IPS-18c (cell line): ENCODE measurements around the gene MVD.

Experiments
- H3K4me3 ChIP-seq: 2 replicates; pipeline ENCODE4 v1.7.0; 2013; ENCODE audit warnings: low read depth, mild to moderate bottlenecking, low read length, moderate library complexity; ENCODE audit not compliant: insufficient read depth
- H3K9me3 ChIP-seq: one replicate; pipeline ENCODE4 v1.6.1; 2013; ENCODE audit warnings: mild to moderate bottlenecking, low read length, moderate library complexity; ENCODE audit not compliant: control insufficient read depth, insufficient read depth

Gene MVD

DNA sequence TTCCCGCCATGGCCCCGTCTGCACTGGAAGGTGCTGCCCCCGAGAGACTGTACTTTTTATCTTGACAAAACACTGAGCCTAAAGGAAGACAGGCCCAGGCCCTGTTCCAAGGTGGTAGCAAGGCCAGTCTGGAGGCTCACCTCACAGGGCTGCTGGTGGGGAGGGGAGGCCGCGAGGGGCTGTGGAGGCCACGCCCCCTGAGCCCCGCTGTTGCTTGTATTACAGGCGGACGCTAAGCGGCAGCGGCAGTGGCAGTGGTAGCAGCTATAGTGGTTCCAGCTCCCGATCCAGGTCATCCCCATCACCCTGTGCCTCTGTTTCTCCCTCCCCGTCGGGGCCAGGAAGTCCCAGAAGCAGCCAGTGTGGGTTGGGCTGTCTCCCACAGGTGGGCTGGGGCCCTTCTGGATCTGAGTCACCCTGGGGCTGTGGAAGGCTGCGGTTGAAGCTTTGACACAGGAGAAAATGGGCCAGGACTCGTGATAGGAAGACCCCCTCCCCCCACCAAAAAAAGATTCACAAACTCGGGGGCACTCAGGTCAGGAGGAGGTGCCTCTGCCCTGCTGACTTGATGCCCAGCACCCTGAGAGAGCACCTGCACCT, 37.8 kb downstream of the MVD start:
- Histone ChIP-seq H3K9me3 (no peaks in the 10 kb centered on the region), H3K4me3 (no peak overlapping the region)

DNA sequence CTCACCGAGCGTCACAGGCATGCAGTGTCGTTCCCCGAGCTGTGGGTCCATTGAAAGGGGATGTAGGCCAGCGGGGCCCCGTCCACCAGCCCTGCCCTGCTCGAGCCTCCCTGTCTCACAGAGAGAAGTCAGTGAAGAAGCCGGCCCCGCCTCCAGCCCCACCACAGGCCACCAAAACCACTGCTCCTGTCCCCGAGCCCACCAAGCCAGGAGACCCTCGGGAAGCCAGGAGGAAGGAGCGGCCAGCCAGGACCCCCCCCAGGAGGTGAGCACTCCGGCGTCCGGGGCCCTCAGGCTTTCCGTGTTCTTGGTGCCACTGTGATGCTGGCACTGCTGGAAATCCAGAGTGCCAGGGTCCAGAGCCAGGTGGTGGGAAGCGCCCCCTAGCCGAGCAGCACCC, 38.4 kb downstream of the MVD start:
- no peak overlapping the region for H3K4me3 ChIP-seq
- no peaks in the 10 kb centered on the region for H3K9me3 ChIP-seq

DNA sequence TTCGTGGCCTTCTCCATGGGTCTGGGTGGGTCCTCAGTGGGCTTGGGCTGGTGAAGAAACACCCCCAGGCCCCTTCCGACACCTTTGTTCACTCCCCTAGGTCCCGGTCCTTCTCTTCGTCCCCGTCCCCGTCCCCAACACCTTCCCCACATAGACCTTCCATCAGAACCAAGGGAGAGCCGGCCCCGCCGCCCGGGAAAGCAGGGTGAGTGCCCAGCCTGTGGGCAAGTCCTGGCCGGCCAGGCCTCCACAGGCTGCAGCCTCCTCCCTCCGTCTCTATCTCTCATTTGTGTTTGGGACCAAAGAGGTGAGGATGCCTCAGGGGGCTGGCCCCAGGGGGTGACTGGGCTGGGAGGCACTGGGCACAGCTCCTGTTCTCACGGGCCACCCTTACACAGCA, 39.0 kb downstream of the MVD start:
- Histone ChIP-seq H3K9me3 (no peaks in the 10 kb centered on the region), H3K4me3 (no peak overlapping the region)

DNA sequence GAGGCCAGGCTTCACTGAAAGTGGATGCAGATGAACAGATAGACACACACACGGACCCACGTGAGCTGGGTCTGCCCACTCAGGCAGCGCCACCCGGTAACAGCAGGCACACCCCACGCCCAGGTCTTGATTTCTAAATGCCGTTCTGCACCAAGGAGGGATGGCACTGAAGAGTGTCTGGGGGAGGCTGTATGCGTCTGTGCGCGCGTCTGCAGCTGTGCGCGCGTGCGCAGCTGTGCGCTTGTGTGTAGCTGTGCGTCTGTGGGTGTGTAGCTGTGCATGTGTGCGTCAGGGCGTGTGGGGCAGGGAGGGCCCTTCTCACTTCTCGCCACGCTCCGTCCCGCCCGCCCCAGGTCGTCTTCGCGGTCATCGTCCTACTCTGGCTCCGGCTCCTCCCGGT, 40.0 kb downstream of the MVD start:
- no peaks in the 10 kb centered on the region for H3K9me3 ChIP-seq
- no peak overlapping the region for H3K4me3 ChIP-seq

DNA sequence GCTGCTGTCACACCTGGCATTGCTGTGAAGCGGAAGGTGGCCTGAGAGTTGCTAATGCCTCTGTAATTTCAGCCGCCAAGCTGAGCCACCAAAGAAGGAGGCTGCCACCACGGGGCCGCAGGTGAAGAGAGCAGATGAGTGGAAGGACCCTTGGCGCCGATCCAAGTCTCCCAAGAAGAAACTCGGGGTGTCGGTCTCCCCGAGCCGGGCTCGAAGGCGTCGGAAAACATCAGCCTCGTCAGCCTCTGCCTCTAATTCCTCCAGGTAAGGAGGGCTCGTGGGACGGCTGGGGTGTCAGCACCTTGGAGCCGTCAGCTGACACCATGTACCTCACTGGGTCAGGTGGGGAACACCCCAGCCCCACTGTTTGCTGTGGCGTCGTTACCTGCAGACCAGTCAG, 40.8 kb downstream of the MVD start:
- no peak overlapping the region for H3K4me3 ChIP-seq

DNA sequence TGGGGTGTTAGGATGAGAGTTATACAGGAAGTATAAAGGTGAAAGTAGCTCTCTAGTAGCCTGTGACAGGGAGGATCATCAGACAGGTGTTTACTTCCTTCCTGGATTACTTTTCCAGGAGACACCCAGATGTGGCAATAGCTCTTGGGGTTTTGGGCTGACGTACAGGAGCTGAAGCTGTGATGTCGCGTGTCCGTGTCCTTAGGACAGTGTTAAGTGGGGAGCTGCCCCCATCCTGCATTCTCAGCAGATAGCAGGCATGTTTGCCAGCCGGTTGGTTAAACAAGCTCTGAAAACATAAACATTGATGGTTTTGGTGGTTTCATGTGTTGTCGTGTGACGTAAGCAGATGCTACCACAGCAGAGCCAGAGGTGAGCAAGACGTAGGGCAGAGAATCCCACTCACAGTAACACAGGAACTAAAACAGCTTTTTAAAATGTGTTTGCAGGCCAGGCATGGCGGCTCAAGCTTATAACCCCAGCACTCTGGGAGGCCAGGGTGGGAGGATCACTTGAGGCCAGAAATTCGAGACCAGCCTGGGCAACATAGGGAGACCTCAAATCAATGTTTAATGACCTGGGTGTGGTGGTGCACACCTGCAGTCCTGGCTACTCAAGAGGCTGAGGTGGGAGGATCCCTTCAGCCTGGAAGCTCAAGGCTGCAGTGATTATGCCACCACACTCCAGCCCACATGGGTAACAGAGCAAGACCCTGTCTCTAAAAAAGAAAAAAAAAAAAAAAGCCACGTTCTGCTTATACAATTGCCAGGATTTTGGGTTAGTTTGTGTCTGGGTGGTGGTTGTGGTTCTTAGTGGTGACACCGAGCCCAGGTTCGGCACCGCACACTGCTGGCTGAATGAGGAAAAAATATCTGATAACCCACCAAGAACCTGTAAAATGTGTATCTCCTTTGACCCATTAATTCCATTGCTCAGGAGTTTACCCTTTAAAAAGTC, 42.8 kb downstream of the MVD start:
- H3K4me3 ChIP-seq = no peak overlapping the region
- H3K9me3 ChIP-seq = no peaks in the 10 kb centered on the region

More for the DNA sequence above, 40.8 kb downstream of the MVD start:
- no peaks in the 10 kb centered on the region for H3K9me3 ChIP-seq

DNA sequence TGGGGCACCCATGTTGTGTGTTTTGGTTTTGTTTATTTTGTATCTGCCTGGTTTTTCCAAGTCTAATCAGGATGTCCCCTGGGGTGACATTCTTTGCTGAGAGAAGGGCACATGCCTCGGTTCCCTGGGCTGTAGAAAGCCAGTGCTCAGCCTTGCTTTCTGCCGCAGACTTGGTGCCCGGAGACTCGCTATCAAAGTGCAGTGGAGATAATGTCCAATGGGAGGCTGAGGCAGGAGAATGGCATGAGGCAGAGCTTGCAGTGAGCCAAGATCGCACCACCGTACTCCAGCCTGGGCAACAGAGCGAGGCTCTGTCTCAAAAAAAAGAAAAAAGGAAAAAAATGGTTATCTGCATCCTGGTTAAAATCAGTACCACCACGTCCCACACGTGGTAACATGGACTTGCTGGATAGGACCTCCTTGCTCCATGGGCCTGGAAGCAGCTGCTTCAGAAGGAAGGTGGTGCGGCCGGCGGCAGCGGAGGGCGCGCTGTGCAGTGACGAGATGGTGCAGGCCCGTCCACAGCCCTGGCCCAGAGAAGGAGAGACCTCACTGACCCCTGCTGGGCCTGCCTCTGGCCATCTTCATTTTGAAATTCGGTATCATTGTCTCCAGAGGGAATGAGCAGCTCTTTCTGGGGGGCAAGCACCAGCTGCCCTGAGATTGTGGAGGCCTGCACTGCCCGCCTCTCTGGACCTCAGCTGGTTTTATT, 43.8 kb downstream of the MVD start:
- H3K4me3 ChIP-seq = no peak overlapping the region
- H3K9me3 ChIP-seq = no peaks in the 10 kb centered on the region

DNA sequence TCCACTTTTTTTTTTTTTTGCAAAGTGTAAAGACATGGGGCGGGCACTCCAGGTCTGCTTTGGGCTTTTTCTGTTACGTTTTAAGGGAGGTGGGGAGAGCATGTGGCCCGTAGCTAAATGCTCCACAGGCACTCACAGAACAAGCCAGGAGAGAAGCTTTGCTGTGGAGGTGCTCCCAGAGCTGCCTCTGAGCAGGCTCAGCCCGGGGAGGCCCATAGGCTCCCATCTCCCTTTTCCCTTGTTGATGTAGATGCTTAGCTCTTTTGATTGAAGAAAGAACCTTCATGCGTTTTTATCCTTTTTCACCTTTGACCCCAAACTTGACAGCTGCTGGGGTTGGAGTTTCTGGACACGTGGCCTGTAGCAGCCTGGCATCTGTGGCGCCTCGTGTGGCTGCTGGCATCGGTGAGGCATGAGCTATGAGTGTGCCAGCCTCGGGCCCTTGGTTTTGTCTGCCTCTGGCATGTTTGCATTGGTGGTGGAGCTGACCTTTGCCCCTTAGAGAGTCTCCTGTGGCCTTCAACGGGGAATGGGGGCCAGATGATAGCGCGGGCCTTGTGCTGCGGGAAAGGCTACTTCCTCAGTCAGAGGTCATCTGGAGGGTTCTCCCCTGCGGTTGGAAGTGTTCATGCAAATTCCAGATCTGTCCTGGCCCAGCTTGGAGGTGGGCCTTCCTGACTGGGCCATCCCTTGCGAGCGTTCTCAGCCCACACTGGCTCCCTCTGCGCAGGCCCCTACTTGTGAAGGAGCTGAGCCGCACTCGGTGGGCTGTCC, 44.5 kb downstream of the MVD start:
- Histone ChIP-seq H3K4me3 (no peak overlapping the region), H3K9me3 (no peaks in the 10 kb centered on the region)

DNA sequence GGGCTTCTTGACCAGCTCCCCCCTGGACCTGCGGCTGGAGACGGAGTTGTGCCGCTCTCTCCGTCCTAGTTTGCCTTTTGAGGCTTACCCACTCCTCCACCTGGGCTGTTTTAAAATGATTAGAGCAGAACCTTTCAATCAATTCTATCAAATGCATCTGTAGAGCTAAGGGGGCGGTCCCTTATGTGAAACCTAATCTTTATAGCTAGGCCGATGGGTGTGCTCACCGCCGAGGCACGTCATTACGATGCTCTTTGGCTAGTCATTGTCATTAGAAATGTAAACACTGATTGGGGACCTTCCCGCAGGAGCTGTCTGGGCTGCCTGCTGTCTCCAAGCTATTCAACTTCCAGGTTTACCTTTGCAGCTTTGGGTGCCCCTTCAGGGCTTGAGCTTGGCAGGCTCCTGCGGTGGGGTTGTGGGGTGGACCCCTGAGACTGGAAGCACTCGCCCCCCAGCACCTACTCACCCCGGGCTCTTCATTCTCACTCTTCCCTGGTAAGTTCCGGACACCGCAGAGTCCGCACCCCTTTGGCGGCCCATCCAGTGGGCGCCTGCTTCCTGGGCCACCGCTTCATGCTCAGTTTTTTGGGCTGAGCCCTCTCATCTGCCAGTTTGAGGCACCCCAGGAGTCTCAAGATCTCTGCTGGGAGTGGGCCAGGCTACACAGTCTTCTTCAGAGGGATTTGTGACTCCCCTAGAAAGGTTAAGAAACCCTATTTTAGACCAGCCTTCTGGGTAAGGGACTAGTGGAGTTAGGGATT, 45.4 kb downstream of the MVD start:
- no peak overlapping the region for H3K4me3 ChIP-seq
- no peaks in the 10 kb centered on the region for H3K9me3 ChIP-seq

DNA sequence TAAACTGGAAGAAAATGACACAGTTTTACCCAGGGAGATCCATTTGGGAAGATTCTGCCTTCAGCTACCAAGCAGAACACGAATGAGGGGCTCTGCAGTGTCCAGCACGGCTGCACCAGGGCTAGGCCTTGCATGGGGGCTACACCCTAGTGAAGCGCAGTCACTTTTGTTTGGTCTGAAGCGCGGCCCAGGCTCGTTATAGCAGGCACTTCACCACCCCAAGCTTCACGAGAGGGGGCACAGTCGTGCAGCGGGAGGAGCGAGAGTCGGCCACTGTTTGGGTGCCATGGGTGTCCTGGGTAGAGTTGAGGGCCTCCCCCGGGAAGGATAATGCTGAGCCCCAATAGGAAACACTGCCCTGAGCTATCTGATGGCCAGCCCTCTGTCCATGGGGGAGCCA, 46.2 kb downstream of the MVD start:
- H3K9me3 ChIP-seq = no peaks in the 10 kb centered on the region

DNA sequence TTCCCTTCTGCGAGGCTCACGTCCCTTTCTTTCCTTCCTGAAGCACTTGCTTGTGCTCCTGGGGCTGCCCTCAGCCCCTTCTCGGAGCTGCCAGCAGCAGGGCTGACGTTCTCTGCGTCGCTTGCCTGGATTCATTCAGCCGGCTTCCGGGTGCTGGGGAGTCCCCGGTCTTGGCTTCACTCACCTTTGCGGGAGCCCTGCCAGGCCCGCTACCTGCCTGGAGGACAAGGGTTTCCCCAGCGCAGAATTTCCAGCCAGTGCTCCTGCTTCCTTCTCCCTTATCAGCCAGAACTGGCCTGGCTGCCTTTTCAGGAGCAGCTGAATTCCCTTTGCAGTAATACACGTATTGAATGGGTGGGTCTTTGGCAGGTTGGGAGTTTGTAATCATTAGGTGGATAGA, 46.6 kb downstream of the MVD start:
- Histone ChIP-seq H3K9me3 (no peaks in the 10 kb centered on the region), H3K4me3 (no peak overlapping the region)

More for the DNA sequence above, 46.2 kb downstream of the MVD start:
- H3K4me3 ChIP-seq = no peak overlapping the region

DNA sequence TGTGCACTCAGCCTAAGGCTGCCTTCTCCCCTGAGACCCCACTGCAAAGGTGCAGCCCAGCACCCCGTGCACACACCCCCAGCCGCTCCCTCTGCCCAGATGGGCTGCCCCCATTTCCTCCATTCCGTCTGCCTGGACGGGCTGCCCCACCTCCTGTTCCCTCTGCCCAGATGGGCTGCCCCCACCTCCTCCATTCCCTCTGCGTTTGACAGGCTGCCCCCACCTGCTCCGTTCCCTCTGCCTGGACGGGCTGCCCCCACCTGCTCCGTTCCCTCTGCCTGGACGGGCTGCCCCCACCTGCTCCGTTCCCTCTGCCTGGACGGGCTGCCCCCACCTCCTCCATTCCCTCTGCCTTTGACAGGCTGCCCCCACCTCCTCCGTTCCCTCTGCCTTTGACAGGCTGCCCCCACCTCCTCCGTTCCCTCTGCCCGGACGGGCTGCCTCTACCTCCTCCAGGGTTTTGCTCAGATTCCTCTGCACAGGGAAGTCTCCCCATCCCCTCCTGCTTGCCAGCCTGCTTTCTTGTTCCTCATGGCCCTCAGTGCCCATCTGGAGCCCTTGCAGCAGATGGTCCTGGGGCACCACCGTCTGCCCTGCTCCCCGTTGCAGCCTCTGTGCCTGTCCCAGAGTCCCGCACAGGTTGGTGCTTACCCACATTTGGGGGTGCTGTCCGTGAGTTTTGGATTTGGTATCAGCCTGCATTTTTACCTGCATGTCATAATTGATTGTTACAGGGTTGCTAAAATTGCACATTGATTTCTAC, 47.9 kb downstream of the MVD start:
- H3K4me3 ChIP-seq = no peak overlapping the region
- no peaks in the 10 kb centered on the region for H3K9me3 ChIP-seq

DNA sequence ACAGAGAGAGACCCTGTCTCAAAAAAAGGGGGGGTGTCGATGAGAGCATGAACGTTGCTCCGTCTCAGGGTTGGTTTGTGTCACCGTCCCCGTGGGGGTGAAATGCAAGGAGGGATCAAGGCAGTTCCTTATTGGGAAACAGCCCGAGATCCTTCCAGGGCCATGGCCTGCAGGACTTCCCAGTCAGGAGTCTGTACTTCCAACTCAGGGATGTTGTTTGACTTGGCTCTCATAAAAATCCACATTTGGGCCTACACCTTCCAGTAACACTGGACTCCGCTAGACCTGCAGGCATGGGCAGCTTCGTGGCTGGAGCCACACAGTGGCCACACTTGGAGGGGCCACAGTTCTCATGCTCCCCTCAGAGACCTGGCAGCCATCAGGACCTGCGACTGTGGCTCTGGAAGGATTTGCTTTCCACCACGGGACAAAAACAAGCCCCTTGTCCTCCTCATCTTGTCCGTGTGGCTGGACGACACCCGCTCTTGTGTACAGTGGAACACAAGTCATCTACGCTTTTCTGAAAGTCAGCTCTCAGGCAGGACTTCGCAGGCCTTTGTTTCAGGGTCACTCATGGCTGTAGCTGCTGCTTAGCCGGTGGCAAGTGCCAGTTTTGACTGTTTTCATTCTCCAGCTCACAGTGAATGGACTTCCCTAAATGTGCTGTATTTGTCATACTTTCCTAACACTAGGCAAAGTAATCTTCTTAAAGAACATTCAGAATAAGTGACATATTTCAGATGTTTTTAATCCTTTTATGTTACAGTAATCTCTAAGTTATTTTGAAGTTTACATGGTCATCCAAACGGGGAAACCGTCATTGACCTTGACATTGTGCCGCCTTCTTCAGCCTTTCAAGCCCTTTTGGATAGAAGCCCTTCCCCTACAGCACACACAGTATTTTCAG, 48.7 kb downstream of the MVD start:
- no peak overlapping the region for H3K4me3 ChIP-seq
- H3K9me3 ChIP-seq = no peaks in the 10 kb centered on the region

DNA sequence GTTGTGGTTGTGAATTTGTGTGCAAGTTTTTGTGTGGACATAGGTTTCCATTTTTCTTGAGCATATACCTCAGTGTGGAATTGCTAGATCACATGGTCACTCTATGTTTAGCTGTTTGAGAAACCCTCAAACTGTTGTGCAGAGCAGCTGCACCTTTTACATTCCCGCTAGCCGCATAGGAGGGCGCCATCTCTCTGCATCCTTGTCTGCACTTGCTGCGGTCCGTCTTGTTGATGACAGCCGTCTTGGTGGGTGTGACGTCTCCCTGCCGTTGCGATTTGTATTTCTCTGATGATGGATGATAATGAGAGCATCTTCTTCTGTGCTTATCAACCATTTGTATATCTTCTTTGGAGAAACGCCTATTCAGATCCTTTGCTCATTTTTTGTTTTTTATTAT, 49.6 kb downstream of the MVD start:
- H3K9me3 ChIP-seq = no peaks in the 10 kb centered on the region
- no peak overlapping the region for H3K4me3 ChIP-seq
